ENCODE measurements around the gene SIN3A. TPM values are rescaled to one million over a fixed set of nuclear protein-coding genes. Genes with fewer than 3 reads are reported as not detected.
A peak's percentile ranks its signal among the peaks of the same experiment; 100 is the strongest.

SIN3A gene
- total RNA-seq, 1 experiment from 2014 or later, result 107 TPM

DNA sequence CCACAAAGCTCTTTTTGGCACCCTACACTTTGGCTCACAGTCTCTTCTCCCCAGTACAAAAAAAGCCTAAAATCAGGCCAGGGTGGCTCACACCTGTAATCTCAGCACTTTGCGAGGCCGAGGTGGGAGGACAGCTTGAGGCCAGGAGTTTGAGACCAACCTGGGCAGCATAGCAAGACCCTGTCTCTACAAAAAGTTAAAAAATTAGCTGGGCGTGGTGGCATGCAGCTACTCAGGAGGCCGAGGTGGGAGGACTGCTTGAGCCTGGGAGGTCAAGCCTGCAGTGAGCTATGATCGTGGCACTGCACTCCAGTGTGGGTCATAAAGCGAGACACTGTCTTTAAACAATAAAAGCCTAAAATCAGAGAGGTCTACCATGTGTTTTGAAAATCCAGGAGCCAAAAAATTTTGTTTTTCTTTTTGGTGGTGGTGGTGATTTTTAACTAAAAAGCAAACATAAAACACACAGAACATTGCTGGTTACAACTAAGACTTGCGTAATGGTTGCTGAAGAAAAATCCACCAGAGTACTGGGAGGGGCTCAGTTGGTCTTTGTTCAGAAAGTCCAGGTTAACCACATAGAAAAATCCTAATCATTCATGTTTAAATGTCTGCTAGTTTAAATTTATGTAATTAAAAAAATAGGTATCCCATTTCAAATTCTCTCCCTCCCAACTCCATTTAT lies 81.5 kb downstream of the SIN3A start:
- ChIA-PET POLR2A (interaction anchor here (0.6 to 0.7 kb wide), 3 partner anchors 19 to 80 kb away, joined by 3 to 6 read pairs (median 6); no protein-coding TSS in a partner anchor), CTCF (interaction anchor here (0.6 kb wide), 1 partner anchor 178 kb away, joined by 3 read pairs; no protein-coding TSS in a partner anchor)
- ATAC-seq (no peak), DNase-seq (ENCODE audit: low read depth, low spot score) (no peak)
- intact Hi-C loops (cut with micrococcal nuclease; ENCODE audit: unreplicated experiment) (no loop called here), in situ Hi-C loops (cut with HindIII; ENCODE audit: low pct_unique_long_range_greater_than_20kb, low sequenced_read_pairs) (no loop called here)
- Histone ChIP-seq H3K9me3 (ENCODE audit: control insufficient read depth, insufficient read depth, low read depth, low read length) (no peaks in the 10 kb centered on the region), H3K27ac (ENCODE audit: low read length) (no peak overlapping the region), H3K4me3 (ENCODE audit: low read depth in 2 of 2, low read length in 2 of 2) (no peak overlapping the region), H3K27me3 (ENCODE audit: control insufficient read depth, insufficient read depth, low read length) (no peaks in the 10 kb centered on the region), H3K4me1 (ENCODE audit: control insufficient read depth, insufficient read depth, low read length) (peaks cover 15% of the 10 kb centered on the region), H3K36me3 (ENCODE audit: control insufficient read depth, insufficient read depth, low read length) (peaks cover 20% of the 10 kb centered on the region)
- BruUV-seq (replicated peaks), result no TSS peak
- TF ChIP-seq TCF7L2 (IDR thresholded peaks at IDR 0.05; ENCODE audit: low read depth, low read length) (no peak), POLR2AphosphoS5 (IDR thresholded peaks at IDR 0.05; ENCODE audit: low read depth, low read length) (no peak), SIN3A (IDR thresholded peaks at IDR 0.05; ENCODE audit: borderline replicate concordance, insufficient read depth, low read depth, low read length) (no peak)
- TF ChIP-seq, protein P1, sequence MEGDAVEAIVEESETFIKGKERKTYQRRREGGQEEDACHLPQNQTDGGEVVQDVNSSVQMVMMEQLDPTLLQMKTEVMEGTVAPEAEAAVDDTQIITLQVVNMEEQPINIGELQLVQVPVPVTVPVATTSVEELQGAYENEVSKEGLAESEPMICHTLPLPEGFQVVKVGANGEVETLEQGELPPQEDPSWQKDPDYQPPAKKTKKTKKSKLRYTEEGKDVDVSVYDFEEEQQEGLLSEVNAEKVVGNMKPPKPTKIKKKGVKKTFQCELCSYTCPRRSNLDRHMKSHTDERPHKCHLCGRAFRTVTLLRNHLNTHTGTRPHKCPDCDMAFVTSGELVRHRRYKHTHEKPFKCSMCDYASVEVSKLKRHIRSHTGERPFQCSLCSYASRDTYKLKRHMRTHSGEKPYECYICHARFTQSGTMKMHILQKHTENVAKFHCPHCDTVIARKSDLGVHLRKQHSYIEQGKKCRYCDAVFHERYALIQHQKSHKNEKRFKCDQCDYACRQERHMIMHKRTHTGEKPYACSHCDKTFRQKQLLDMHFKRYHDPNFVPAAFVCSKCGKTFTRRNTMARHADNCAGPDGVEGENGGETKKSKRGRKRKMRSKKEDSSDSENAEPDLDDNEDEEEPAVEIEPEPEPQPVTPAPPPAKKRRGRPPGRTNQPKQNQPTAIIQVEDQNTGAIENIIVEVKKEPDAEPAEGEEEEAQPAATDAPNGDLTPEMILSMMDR (IDR thresholded peaks at IDR 0.05), result no peak
- TF ChIP-seq, protein P2, sequence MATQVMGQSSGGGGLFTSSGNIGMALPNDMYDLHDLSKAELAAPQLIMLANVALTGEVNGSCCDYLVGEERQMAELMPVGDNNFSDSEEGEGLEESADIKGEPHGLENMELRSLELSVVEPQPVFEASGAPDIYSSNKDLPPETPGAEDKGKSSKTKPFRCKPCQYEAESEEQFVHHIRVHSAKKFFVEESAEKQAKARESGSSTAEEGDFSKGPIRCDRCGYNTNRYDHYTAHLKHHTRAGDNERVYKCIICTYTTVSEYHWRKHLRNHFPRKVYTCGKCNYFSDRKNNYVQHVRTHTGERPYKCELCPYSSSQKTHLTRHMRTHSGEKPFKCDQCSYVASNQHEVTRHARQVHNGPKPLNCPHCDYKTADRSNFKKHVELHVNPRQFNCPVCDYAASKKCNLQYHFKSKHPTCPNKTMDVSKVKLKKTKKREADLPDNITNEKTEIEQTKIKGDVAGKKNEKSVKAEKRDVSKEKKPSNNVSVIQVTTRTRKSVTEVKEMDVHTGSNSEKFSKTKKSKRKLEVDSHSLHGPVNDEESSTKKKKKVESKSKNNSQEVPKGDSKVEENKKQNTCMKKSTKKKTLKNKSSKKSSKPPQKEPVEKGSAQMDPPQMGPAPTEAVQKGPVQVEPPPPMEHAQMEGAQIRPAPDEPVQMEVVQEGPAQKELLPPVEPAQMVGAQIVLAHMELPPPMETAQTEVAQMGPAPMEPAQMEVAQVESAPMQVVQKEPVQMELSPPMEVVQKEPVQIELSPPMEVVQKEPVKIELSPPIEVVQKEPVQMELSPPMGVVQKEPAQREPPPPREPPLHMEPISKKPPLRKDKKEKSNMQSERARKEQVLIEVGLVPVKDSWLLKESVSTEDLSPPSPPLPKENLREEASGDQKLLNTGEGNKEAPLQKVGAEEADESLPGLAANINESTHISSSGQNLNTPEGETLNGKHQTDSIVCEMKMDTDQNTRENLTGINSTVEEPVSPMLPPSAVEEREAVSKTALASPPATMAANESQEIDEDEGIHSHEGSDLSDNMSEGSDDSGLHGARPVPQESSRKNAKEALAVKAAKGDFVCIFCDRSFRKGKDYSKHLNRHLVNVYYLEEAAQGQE (IDR thresholded peaks at IDR 0.05; ENCODE audit: insufficient read depth in 1 of 2, low read depth in 2 of 2, low read length in 1 of 2), result no peak

DNA sequence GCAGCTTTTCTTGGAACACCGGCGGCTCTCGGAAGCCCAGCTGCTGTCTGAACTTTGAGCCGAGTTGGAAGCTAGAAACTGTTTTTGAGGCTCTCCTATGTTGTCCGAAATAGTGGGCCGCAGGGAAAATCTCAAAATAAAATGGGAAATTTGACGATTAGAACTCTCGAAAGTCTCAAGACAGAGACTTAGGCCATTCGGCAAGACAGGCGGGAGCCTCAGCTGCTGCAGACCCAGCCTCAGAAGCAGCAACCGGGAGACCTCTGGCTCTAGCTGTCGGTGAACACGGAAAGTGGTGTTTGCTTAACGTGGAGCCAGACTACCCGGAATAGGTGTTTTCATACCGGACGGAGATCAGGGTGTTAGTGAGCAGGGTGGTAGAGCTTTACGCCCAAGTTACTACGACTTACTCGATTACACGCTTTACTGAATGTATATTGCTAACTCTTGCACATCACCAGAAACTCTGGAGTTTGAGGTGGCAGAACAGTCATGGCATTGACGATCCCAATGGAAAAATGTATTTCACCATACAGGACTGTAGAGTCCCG lies 82.7 kb downstream of the SIN3A start:
- Histone ChIP-seq H3K9me3 (ENCODE audit: control insufficient read depth, insufficient read depth, low read depth, low read length) (no peaks in the 10 kb centered on the region), H3K36me3 (ENCODE audit: control insufficient read depth, insufficient read depth, low read length) (peaks cover 20% of the 10 kb centered on the region), H3K27ac (ENCODE audit: low read length) (peak overlapping the region; percentile 93), H3K27me3 (ENCODE audit: control insufficient read depth, insufficient read depth, low read length) (no peaks in the 10 kb centered on the region), H3K4me1 (ENCODE audit: control insufficient read depth, insufficient read depth, low read length) (peaks cover 15% of the 10 kb centered on the region), H3K4me3 (ENCODE audit: low read depth in 2 of 2, low read length in 2 of 2) (peak overlapping the region; percentile 74 to 91)
- TF ChIP-seq POLR2AphosphoS5 (IDR thresholded peaks at IDR 0.05; ENCODE audit: low read depth, low read length) (no peak), TCF7L2 (IDR thresholded peaks at IDR 0.05; ENCODE audit: low read depth, low read length) (0 out of 2 replicates have a peak, but pooled peaks have one; percentile 15)
- TF ChIP-seq, protein P2 (IDR thresholded peaks at IDR 0.05; ENCODE audit: insufficient read depth in 1 of 2, low read depth in 2 of 2, low read length in 1 of 2), result no peak
- TF ChIP-seq, protein P1 (IDR thresholded peaks at IDR 0.05), result no peak
- ATAC-seq (peak; percentile 5; the same call in 1 of the 2 replicates), DNase-seq (ENCODE audit: low read depth, low spot score) (no peak)
- in situ Hi-C loops (cut with HindIII; ENCODE audit: low pct_unique_long_range_greater_than_20kb, low sequenced_read_pairs), result no loop called here
- intact Hi-C loops (cut with micrococcal nuclease; ENCODE audit: unreplicated experiment), result no loop called here
- ChIA-PET POLR2A (interaction anchor here (0.6 to 1.3 kb wide), 5 partner anchors 83 to 213 kb away, joined by 3 to 7 read pairs (median 7); partner anchors contain the start of gene SIN3A), CTCF (interaction anchor here (0.6 to 0.7 kb wide), 5 partner anchors 173 to 1912 kb away, joined by 3 to 6 read pairs (median 4); no protein-coding TSS in a partner anchor)
- BruUV-seq (replicated peaks), result TSS peak; percentile 97

Measured in Panc1 (cell line).